Activated CD4-positive, alpha-beta T cell treated with anti-CD3 and anti-CD28 coated beads, Interleukin-2, amount 10 ng/mL, durations not matched to agents 24 days and 14 days (primary cell): ENCODE measurements around the gene TRIP4. TPM values are rescaled to one million over a fixed set of nuclear protein-coding genes. Genes with fewer than 3 reads are reported as not detected.
"Not testable (repeated sequence)": the region's sequence is repeated elsewhere in the genome, so short reads cannot be mapped to it uniquely, and the experiment has no call there.

Experiments used
- DNase-seq: peaks from one replicate; pipeline ENCODE4 v3.0.0; 2022
- H3K27ac Mint-ChIP-seq: one replicate; pipeline ENCODE4 v1.8.0; 2022; ENCODE audit warnings: mild to moderate bottlenecking, mixed read lengths
- H3K27me3 Mint-ChIP-seq: one replicate; pipeline ENCODE4 v1.8.0; 2022; ENCODE audit warnings: mixed read lengths
- H3K36me3 Mint-ChIP-seq: one replicate; pipeline ENCODE4 v1.8.0; 2022; ENCODE audit warnings: low read depth, mild to moderate bottlenecking, mixed read lengths
- H3K4me1 Mint-ChIP-seq: one replicate; pipeline ENCODE4 v1.8.0; 2021; ENCODE audit warnings: mixed read lengths
- H3K4me3 Mint-ChIP-seq: one replicate; pipeline ENCODE4 v1.8.0; 2022; ENCODE audit warnings: mild to moderate bottlenecking, moderate library complexity, mixed read lengths
- H3K9me3 Mint-ChIP-seq: one replicate; pipeline ENCODE4 v1.8.0; 2021; ENCODE audit warnings: mixed read lengths
- intact Hi-C: fragments of 100-400 bp; cut with micrococcal nuclease; formaldehyde crosslinking; loops from one replicate; pipeline ENCODE4 v1.15.1; 2023
- total RNA-seq: library from RNA; stranded (reverse); gene quantifications from 2 replicates; pipeline ENCODE4 v1.2.3, GENCODE V29; 2022

TRIP4 gene
- total RNA-seq, 1 donor from 2014 or later, result 21.1 TPM

DNA sequence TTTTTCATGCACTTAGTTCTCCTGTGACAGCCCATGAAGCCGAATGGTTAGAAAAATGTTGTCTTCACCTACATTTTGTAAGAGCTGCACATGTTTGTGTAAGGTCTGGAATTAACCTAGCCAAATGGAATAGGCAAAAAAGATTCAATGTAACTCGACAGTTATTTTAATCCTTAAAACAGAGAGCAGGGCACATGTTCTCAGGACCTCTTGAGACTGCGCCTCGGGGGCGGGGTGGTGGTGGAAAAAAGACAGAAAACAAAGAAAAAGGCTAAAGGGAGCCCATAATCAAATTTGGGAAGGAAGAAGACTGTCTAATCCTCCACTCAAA lies 31.0 kb upstream of the TRIP4 start:
- Mint-ChIP-seq H3K9me3 (no peaks in the 10 kb centered on the region), H3K4me1 (peaks cover 15% of the 10 kb centered on the region), H3K4me3 (peak overlapping the region; percentile 89), H3K27me3 (no peaks in the 10 kb centered on the region), H3K36me3 (peaks cover 1% of the 10 kb centered on the region), H3K27ac (peak overlapping the region; percentile 97)
- DNase-seq, result no peak
- intact Hi-C loops, result loop anchor here (1.0 to 2.0 kb wide), 4 partner anchors 24 to 193 kb away; partner anchors contain the start of genes PCLAF, PPIB and TRIP4

DNA sequence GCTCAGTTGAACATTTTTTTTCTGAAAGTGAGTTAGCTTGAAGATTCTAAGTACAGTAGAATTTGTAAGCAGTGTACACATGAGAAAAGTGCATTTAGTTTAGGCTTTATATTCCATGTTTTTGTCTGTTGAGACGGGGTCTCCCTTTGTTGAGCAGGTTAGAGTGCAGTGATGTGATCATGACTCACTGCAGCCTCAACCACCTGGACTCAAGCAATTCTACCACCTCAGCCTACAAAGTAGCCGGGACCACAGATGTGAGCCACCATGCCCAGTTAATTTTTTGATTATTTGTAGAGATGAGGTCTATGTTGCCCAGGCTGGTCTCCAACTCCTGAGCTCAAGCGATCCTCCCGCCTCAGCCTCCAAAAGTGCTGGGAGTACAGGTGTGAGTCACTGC lies 26.4 kb upstream of the TRIP4 start:
- intact Hi-C loops, result no loop called here
- H3K4me3 Mint-ChIP-seq, result no peak overlapping the region
- peaks cover 7% of the 10 kb centered on the region for H3K4me1 Mint-ChIP-seq
- H3K36me3 Mint-ChIP-seq, result peaks cover 3% of the 10 kb centered on the region
- peak overlapping the region; percentile 41 for H3K27ac Mint-ChIP-seq
- no peak for DNase-seq
- no peaks in the 10 kb centered on the region for H3K27me3 Mint-ChIP-seq
- H3K9me3 Mint-ChIP-seq, result no peaks in the 10 kb centered on the region

DNA sequence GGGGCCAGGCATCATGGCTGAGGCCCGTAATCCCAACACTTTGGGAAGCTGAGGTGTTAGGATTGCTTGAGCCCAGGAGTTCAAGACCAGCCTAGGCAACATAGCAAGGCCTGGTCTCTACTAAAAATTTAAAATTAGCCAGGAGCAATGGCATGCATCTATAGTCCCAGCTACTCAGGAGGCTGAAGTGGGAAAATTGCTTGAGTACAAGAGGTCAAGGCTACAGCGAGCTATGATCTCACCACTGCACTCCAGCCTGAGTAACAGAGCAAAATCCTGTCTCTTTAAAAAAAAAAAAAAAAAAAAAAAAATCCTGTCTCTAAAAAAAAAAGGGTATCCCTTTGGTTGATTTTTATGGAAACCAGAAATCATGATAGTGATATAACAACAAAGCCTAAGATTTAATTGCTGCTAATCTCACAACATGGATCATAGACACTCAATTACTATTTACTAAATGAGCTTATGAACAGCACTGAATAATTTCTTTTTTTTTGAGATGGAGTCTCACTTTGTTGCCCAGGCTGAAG lies 18.5 kb upstream of the TRIP4 start:
- Mint-ChIP-seq H3K27ac (no peak overlapping the region), H3K27me3 (no peaks in the 10 kb centered on the region), H3K4me1 (peaks cover 3% of the 10 kb centered on the region), H3K4me3 (no peak overlapping the region), H3K9me3 (no peaks in the 10 kb centered on the region), H3K36me3 (peaks cover 15% of the 10 kb centered on the region)
- intact Hi-C loops, result no loop called here
- DNase-seq, result no peak

DNA sequence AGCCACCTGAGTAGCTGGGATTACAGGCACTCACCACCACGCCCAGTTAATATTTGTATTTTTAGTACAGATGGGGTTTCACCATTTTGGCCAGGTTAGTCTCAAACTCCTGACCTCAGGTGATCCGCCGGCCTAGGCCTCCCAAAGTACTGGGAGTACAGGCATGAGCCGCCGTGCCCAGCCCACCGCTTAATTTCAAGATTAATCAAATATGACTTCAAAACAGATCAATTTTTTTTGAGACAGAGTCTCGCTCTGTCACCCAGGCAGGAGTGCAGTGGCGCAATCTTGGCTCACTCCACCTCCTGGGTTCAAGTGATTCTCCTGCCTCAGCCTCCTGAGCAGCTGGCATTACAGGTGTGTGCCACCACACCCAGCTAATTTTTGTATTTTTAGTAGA lies 16.3 kb upstream of the TRIP4 start:
- H3K4me3 Mint-ChIP-seq, H3K9me3 Mint-ChIP-seq, DNase-seq, intact Hi-C loops, H3K27ac Mint-ChIP-seq, H3K4me1 Mint-ChIP-seq, H3K27me3 Mint-ChIP-seq: not testable (repeated sequence)
- peaks cover 23% of the 10 kb centered on the region for H3K36me3 Mint-ChIP-seq

DNA sequence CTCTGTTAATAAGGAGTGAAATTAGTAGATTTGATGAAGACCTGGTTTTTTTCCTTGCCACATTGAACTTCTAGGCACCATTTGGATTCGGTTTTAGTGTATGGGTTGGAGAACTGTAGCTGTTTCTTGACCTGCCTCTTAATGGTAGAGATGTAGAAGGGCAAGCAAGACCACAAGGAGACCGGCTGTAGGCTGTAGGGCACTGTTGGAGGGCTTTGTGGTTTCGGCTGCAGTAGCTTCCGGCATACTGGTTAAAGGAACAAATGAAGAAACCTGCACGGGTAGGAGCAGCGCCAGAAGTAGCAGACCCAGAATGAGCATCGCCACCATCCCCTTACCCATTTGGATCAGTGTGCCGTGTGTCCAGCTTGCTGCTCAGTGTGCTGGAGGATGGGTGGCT lies 14.3 kb upstream of the TRIP4 start:
- intact Hi-C loops, result no loop called here
- peak overlapping the region; percentile 25 for H3K4me3 Mint-ChIP-seq
- peaks cover 23% of the 10 kb centered on the region for H3K36me3 Mint-ChIP-seq
- H3K27ac Mint-ChIP-seq, result peak overlapping the region; percentile 26
- no peaks in the 10 kb centered on the region for H3K27me3 Mint-ChIP-seq
- peaks cover 3% of the 10 kb centered on the region for H3K4me1 Mint-ChIP-seq
- DNase-seq, result no peak
- no peaks in the 10 kb centered on the region for H3K9me3 Mint-ChIP-seq

DNA sequence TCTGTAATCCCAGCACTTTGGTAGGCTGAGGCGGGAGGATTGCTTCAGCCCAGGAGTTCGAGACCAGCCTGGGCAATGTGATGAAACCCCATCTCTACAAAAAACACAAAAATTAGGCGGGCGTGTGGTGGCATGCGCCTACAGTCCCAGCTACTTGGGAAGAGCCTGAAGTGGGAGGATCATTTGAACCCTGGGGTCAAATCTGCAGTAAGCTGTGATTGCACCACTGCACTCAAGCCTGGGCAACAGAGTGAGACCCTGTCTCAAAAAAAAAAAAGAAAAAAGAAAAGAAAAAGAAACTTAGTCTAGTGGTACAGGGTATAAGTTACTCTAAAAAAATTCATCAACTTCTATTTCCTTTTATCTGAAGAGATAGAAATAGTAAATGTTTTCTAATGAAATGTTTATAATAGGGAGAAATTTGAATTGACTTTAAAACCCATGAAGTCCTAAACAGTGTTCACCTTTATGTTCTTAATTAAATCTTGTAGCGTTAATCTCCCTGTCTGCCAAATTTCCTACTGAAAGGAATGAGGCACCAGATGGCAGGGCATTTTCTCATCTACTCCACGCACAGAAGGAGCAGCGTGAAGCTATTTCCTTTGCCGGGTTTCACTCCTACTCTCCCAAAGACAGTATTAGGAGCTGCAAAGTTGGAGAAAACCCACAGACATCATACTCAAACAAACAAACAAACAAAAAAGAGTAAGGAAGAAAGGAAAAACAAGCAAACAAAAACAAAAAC lies 8.2 kb upstream of the TRIP4 start:
- H3K36me3 Mint-ChIP-seq, result peaks cover 11% of the 10 kb centered on the region
- H3K27ac Mint-ChIP-seq, result peak overlapping the region; percentile 57
- no peak for DNase-seq
- no peaks in the 10 kb centered on the region for H3K27me3 Mint-ChIP-seq
- no peaks in the 10 kb centered on the region for H3K9me3 Mint-ChIP-seq
- peak overlapping the region; percentile 89 for H3K4me3 Mint-ChIP-seq
- peaks cover 18% of the 10 kb centered on the region for H3K4me1 Mint-ChIP-seq
- intact Hi-C loops, result no loop called here

DNA sequence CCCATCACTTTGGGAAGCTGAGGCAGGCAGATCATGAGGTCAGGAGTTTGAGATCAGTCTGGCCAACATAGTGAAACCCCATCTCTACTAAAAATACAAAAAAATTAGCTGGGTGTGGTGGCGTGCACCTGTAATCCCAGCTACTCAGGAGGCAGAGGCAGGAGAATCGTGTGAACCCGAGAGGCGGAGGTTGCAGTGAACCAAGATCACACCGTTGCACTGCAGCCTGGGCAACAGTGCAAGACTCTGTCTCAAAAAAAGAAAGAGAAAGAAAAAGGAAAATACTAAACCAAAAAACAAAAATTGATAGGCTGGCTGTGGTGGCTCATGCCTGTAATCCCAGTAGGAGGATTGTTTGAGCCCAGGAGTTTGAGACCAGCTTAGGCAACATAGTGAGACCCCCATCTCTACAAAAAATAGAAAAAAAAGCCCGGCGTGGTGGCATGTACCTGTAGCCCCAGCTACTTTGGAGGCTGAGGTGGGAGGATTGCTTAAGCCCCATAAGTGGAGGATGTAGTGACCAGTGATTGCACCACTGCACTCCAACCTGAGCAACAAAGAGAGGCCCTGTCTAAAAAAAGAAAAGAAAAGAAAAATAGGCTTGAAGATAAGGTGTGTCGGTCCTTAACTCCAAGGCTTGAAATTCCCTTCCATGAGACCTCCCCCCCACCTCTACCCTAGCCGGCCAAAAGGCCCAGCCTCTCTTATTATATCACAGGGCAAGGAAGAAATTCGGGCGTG lies 7.3 kb upstream of the TRIP4 start:
- not testable (repeated sequence) for H3K36me3 Mint-ChIP-seq, H3K27me3 Mint-ChIP-seq, DNase-seq, H3K9me3 Mint-ChIP-seq
- Mint-ChIP-seq H3K27ac (peak overlapping the region; percentile 86), H3K4me3 (peak overlapping the region; percentile 89), H3K4me1 (peaks cover 18% of the 10 kb centered on the region)
- intact Hi-C loops, result loop anchor here (2.0 to 10.0 kb wide), 4 partner anchors 23 to 285 kb away; partner anchors contain the start of genes CIAO2A, CSNK1G1, SNX1 and ZNF609

DNA sequence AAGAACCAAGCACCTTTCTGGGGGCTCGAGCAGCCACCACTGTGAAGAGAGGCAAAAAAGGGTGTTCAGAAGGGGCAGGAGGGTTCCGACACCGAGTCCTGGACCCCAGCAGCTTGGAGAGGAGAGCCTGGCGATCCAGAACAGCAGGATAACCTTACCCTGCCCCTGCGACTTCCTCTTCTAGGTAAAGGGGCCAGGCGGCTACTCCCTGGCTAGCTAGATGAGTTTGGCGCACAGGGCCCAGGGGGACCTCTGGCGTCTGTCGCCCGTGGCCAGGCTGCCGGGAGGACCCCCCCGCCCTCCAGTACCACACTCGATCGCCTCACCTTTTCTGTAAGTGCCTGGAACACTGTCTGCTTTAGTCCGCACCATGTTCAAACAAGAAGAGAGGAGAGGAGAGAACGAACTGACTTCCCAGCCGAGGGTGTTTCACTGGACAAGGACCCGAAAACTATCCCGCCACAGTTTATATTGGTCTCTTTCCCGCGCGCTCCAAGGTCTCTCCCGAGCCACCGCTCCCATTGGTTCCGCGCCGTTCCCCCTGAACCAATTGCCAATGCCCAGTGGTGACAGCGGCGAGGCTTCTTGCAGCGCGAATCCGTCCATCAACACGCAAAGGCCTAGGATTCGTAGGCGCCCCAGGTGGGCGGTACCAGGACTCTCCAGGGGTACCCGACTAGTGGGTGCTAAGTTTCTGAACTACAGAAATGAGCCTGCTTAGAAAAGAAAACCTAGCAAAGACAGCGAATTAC lies 6.5 kb upstream of the TRIP4 start, which contains the start of gene PCLAF:
PCLAF (minus strand) TSS at position 442 of the 752 bp plus-strand sequence; CDS start at position 372, 70 bp downstream.
- Mint-ChIP-seq H3K9me3 (no peaks in the 10 kb centered on the region), H3K4me3 (peak within 1 kb of the TSS; percentile 89), H3K36me3 (peaks cover 3% of the 10 kb centered on the region), H3K27me3 (no peaks in the 10 kb centered on the region), H3K4me1 (peaks cover 18% of the 10 kb centered on the region), H3K27ac (peak within 1 kb of the TSS; percentile 86)
- intact Hi-C loops, result loop anchor here (1.0 to 10.0 kb wide), 5 partner anchors 24 to 286 kb away; partner anchors contain the start of genes CIAO2A, CSNK1G1, PPIB and SNX1
- peak; percentile 98 for DNase-seq

DNA sequence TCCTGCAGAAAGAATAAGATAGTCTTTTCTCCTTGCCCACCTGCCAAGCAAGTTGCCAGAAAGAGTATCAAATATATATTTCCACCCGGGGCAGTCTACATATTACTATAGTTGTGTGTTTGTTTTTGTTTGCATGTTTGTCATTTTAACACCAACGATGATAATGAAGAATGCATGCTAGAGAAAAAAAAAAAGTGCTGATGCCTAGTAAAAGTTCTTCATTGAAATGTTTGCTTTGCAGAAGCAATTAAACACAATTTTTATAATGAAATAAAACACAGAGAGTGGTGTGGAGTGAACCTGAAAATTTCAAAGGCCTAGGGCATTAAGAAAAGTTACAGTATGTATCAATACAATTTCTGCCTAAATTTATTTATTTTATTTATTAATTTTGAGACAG lies 3.9 kb upstream of the TRIP4 start:
- intact Hi-C loops, result loop anchor here (10.0 kb wide), 2 partner anchors 179 to 289 kb away; partner anchors contain the start of genes CIAO2A and SNX1
- peaks cover 26% of the 10 kb centered on the region for H3K4me1 Mint-ChIP-seq
- no peak overlapping the region for H3K4me3 Mint-ChIP-seq
- H3K9me3 Mint-ChIP-seq, result no peaks in the 10 kb centered on the region
- H3K27me3 Mint-ChIP-seq, result no peaks in the 10 kb centered on the region
- H3K27ac Mint-ChIP-seq, result no peak overlapping the region
- no peak for DNase-seq
- H3K36me3 Mint-ChIP-seq, result peaks cover 7% of the 10 kb centered on the region

DNA sequence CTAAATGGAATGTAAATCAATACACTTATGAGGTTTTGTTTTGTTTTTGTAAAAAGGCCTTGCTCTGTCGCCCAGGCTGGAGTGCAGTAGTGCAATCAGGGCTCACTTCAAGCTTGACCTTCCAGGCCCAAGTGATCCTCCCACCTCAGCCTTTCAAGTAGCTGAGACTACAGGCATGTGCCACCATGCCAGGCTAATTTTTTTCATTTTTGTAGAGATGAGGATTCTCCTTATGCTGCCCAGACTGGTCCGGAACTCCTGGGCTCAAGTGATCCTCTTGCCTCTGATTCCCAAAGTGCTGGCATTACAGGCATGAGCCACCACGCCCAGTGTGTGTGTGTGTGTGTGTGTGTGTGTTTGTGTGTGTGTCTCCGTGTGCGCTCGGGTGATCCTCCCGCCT lies 1.3 kb upstream of the TRIP4 start:
- Mint-ChIP-seq H3K27ac (no peak overlapping the region), H3K4me1 (peaks cover 19% of the 10 kb centered on the region), H3K36me3 (peaks cover 4% of the 10 kb centered on the region), H3K4me3 (no peak overlapping the region), H3K9me3 (no peaks in the 10 kb centered on the region), H3K27me3 (no peaks in the 10 kb centered on the region)
- DNase-seq, result no peak
- intact Hi-C loops, result loop anchor here (2.0 to 10.0 kb wide), 3 partner anchors 181 to 747 kb away; partner anchors contain the start of genes CIAO2A, PDCD7 and SNX1

DNA sequence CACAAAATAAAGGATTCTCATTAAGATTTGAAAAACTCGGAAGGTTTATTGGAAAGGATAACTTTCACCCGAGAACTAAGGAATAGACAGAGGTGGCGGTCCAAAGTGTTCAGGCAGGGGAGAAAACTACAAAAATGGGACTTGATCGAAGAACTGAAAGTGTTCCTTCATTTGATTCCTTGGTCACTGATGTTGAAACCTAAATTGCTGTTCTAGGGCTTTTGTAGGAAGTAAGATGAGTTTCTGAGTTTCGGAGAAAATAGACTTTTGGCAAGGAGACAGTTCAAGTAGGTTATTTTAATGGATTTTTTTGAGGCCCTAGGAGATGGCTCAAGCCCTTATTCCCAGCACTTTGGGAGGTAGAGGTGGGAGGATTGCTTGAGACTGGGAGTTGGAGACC lies 1.4 kb downstream of the TRIP4 start:
- Mint-ChIP-seq H3K27ac (no peak overlapping the region), H3K27me3 (no peaks in the 10 kb centered on the region), H3K9me3 (no peaks in the 10 kb centered on the region), H3K36me3 (peaks cover 7% of the 10 kb centered on the region), H3K4me3 (peak overlapping the region; percentile 78), H3K4me1 (peaks cover 13% of the 10 kb centered on the region)
- DNase-seq, result no peak
- intact Hi-C loops, result loop anchor here (10.0 kb wide), 2 partner anchors 184 to 294 kb away; partner anchors contain the start of genes CIAO2A and SNX1

DNA sequence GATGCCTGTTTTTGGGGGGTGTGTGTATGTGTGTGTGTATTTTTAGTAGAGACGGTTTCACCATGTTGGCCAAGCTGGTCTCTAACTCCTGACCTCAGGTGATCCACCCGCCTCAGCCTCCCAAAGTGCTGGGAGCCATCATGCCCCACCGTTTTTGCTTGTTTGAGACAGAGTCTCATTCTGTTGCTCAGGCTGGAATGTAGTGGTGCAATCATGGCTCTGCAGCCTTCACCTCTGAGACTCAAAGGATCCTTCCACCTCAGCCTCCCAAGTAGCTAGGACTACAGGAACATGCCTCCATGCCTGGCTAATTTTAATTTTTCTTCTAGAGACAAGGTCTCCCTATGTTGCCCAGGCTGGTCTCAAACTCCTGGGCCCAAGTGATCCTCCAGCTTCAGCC lies 4.8 kb downstream of the TRIP4 start:
- H3K4me1 Mint-ChIP-seq, result peaks cover 12% of the 10 kb centered on the region

DNA sequence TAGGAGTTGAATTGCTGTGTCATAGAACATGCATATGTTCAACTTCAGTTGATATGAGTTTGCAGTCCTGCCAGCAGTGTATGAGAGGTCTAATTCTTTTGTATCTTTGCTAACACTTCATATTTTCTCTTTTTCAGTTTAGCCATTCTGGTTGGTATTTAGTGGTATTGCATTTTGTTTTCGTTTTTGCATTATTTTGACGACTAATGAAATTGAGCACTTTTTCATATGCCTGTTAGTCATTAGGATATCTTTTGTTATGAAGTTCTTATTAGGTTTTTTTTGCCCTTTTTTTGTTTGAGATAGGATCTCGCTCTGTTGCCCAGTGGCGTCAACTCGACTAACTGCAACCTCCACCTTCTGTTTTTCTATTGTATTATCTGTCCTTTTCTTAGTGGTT lies 9.2 kb downstream of the TRIP4 start:
- Mint-ChIP-seq H3K4me1 (no peaks in the 10 kb centered on the region), H3K27me3 (no peaks in the 10 kb centered on the region), H3K4me3 (no peak overlapping the region), H3K27ac (no peak overlapping the region), H3K9me3 (no peaks in the 10 kb centered on the region), H3K36me3 (peaks cover 40% of the 10 kb centered on the region)
- intact Hi-C loops, result no loop called here
- DNase-seq, result no peak

More for the DNA sequence above, 4.8 kb downstream of the TRIP4 start:
- H3K4me3 Mint-ChIP-seq, H3K9me3 Mint-ChIP-seq, H3K27ac Mint-ChIP-seq, H3K27me3 Mint-ChIP-seq, intact Hi-C loops, DNase-seq: not testable (repeated sequence)
- peaks cover 24% of the 10 kb centered on the region for H3K36me3 Mint-ChIP-seq
